Coronary artery (tissue), 2 donors: ENCODE data around the gene TP73.
A peak's percentile ranks its signal among the peaks of the same experiment; 100 is the strongest.

Experiments used
- DNase-seq: peaks from one replicate; pipeline ENCODE4 v3.0.0-alpha.2; 2017; ENCODE audit warnings: low spot score
- H3K27ac ChIP-seq, 2 donors: fragments of 200-600 bp; sonication (generic); one replicate each; pipeline ENCODE4 v1.5.1; 2016 to 2019
- H3K4me3 ChIP-seq: fragments of 200-600 bp; sonication (generic); 2 replicates; pipeline ENCODE4 v1.5.1; 2016; ENCODE audit warnings: mild to moderate bottlenecking, moderate library complexity
- TF ChIP-seq, protein P1 (sequence below): fragments of 200-600 bp; sonication (generic); IDR thresholded peaks from one replicate; pipeline ENCODE4 v1.5.1; 2019; ENCODE audit warnings: antibody characterized with exemption

The TP73 gene

DNA sequence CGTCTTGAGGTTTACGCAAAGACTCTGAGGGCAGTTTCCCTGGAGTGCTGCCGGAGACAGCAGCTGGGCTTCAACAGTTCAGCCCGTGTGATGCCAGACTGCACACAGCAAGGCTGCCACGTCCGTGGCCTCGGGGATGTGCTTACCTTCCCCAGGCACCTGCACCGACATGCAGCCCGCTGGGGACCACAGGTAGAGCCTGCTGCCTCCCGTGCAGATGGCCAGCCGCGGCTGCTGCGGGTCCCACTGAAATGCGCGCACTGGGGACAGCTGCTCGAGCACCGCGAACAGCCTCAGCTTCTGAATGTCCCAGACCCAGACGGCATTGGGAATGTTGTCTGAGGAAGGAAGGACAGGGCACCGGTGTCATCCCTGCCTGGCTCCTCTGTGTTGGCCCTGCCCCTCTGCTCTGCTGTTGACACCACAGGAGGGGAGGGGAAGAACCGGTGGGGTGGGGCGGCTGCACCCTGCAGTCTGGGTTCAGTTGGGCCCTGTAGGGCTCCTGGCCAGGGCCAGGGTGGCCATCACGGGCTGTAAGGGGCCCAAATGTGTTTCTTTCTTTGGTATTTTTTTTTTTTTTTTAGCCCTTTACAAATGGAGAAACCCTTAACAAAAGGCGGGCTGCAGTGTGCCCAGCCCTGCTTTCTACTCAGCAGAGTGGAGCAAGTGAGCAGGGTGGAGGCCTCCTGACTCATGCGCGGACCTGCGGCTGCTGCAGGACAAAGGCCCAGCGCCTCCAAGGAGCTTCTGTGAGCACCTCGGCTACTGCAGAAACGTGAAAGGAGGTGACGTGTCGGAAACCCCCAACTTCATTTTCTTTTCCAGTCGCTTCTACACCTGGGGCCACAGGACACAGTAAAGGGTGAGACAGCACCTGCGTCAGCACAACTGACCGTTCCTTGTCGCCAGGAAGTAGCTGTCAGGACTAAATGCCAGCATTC lies 20.7 kb upstream of the TP73 start:
- TF ChIP-seq, protein P1, sequence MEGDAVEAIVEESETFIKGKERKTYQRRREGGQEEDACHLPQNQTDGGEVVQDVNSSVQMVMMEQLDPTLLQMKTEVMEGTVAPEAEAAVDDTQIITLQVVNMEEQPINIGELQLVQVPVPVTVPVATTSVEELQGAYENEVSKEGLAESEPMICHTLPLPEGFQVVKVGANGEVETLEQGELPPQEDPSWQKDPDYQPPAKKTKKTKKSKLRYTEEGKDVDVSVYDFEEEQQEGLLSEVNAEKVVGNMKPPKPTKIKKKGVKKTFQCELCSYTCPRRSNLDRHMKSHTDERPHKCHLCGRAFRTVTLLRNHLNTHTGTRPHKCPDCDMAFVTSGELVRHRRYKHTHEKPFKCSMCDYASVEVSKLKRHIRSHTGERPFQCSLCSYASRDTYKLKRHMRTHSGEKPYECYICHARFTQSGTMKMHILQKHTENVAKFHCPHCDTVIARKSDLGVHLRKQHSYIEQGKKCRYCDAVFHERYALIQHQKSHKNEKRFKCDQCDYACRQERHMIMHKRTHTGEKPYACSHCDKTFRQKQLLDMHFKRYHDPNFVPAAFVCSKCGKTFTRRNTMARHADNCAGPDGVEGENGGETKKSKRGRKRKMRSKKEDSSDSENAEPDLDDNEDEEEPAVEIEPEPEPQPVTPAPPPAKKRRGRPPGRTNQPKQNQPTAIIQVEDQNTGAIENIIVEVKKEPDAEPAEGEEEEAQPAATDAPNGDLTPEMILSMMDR: no peak
- Histone ChIP-seq H3K4me3 (no peak overlapping the region), H3K27ac (no peak overlapping the region)
- no peak for DNase-seq

DNA sequence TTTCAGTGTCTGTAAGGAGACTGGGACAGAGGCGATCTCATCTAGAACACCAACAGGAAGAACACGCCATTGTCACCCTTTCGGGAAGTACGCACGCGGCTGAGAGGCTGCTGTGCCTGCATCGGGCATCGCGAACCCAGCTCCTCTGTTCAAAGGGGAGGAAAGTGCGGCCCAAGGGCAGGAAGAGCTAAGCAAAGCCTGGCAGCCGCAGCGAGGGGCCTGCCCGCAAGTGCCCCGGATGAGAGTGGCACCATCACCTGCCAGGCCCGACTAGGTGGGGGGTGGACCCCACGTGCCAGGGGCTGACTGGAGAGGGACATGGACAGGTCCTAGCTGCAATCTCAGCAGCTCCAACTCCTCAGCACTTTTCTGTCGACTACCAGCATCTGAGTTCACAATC lies 20.0 kb upstream of the TP73 start:
- Histone ChIP-seq H3K27ac (no peak overlapping the region), H3K4me3 (no peak overlapping the region)
- no peak for DNase-seq
- TF ChIP-seq, protein P1: no peak

DNA sequence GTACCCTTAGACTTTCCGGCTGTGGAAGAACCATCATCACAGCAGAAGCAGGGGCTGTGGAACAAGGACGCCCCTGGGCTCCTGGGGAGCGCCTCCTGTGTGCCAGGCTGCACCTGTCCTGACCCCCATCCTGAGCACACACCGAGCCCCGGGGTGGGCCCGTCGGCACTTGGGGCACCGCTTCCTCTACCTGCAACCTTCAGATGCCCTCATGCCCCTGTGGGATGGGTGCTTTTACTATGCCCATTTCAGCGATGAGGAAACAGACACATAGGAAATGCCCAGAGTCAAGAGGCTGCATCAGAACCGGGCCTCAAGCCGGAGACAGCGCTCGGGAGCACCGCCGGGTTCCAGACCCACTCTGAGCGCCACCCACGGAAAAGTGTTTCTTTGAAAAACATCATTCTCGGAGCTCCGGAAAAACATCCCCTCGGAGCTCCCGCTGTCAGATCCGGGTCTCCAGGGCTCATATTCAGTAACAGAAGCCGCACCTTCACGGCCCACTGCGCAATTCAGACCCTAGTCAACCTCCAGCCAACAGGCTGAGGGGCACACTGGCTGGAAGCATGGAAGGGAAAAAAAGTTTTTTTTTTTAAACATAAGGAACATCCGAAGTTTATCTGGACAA lies 19.5 kb upstream of the TP73 start:
- Histone ChIP-seq H3K4me3 (no peak overlapping the region), H3K27ac (no peak overlapping the region)
- TF ChIP-seq, protein P1: no peak
- DNase-seq: no peak

DNA sequence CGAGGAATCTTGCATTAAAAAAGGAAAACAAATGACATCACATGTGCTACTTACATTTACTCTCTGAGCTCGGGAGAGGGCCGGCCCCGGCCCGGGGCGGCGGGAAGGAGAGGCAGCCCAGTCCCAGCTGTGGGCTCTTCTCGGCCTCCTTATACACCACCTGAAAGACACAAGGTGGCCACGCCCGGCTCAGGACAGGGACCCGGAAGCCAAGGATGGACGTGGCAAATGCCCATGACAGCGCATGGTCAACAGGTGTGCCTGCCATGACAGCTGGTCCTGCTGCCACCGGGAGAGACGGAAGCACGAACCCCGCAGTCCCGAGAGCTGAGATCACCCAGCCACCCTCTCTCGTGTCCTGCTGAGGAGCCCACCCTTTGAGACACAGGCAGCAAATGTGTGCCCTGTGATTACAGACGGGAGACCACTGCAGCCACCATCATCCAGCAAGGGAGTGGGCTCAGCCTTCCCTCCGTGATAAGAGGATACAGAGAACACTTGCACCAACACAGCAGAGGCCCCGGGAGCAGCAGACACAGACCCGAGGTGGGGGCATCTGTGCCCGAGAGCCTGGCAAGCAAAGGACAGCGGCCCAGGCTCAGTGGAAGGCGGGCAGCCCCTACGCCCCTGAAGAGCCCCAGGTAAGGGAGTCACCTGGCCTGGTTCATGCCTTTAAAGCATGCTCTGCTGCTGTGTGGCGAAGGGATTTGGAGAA lies 18.8 kb upstream of the TP73 start:
- TF ChIP-seq, protein P1: no peak
- no peak for DNase-seq
- no peak overlapping the region for H3K27ac ChIP-seq
- H3K4me3 ChIP-seq: no peak overlapping the region

DNA sequence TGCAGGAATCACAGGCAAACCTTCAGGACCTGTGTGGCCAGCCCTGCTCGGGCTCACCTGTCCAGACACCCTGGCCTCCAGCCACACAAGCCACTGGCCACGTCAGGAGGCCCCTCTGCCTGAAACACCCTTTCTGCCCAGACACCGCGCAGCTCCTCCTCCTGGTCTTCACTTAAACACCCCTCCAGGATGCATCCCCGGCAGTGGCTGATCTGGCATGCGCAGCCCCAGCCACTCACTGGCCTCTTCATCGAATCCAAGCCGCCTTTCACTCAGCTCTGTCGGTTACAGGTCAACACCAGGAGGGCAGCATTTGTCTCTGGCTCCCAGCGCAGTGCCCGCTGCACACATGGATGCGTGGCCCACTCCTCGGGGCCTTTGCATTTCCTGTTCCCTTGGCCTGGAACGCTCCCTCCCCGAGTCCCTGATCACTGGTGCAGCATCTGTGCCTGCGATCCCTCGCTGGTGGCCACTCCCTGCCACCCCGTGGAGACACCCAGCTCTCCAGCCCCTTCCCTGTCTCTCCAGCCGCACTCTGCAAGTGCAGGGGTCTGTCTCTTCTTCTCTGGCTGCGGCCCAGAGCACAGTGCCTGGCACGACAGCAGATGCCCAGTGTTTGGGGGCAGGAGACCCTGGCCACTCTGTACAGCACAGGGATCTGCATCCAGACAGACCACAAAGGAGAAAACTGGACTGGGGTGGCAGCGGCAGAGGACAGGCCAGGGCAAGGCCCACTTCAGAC lies 18.1 kb upstream of the TP73 start:
- TF ChIP-seq, protein P1: no peak
- H3K27ac ChIP-seq: no peak overlapping the region
- DNase-seq: peak; percentile 56
- no peak overlapping the region for H3K4me3 ChIP-seq

DNA sequence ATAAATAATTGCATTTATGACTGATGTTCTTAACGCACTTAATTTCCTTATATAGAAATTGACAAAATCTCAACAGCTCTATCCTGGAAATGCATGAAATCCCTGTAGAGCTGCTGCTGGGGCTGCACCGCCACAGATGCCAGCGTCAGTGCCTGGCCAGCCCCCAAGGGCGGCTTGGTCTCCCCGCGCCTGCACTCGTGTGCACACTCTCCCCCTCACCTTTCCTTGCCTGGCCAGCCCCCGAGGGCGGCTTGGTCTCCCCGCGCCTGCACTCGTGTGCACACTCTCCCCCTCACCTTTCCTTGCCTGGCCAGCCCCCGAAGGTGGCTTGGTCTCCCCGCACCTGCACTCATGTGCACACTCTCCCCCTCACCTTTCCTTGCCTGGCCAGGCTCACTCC lies 16.2 kb upstream of the TP73 start:
- TF ChIP-seq, protein P1: no peak
- H3K27ac ChIP-seq: no peak overlapping the region
- DNase-seq: no peak

More for the DNA sequence above, 16.2 kb upstream of the TP73 start:
- H3K4me3 ChIP-seq: no peak overlapping the region
